ENCODE data around the gene LYVE1. TPM values are rescaled to one million over a fixed set of nuclear protein-coding genes. Genes with fewer than 3 reads are reported as not detected.
"Not testable (repeated sequence)": the region's sequence is repeated elsewhere in the genome, so short reads cannot be mapped to it uniquely, and the experiment has no call there.

The LYVE1 gene
- total RNA-seq, 6 experiments from 2014 or later: 9.3 to 60.8 (median 28.3) TPM

GRCh38 chr11:10597877-10598351, 29.4 kb upstream of the LYVE1 start:
- DNase-seq (no peak), ATAC-seq (peak; percentile 42 to 57 (median 50))
- Histone ChIP-seq H3K27me3 (no peaks in the 10 kb centered on the region), H3K36me3 (no peaks in the 10 kb centered on the region), H3K4me1 (no peaks in the 10 kb centered on the region), H3K9me3 (no peaks in the 10 kb centered on the region), H3K4me3 (no peak overlapping the region), H3K27ac (peak overlapping the region in 2 of 3 donors; percentile 7 to 17)
- intact Hi-C loops (cut with DNase I): no loop called here
- 61% methylated on average over 2 of the region's 2 CpGs for WGBS (ENCODE audit: insufficient coverage, low coverage, low lambda C conversion rate, missing lambda C conversion rate)
- TF ChIP-seq POLR2A (IDR thresholded peaks at IDR 0.05) (no peak), CTCF (IDR thresholded peaks at IDR 0.05) (no peak)

DNA sequence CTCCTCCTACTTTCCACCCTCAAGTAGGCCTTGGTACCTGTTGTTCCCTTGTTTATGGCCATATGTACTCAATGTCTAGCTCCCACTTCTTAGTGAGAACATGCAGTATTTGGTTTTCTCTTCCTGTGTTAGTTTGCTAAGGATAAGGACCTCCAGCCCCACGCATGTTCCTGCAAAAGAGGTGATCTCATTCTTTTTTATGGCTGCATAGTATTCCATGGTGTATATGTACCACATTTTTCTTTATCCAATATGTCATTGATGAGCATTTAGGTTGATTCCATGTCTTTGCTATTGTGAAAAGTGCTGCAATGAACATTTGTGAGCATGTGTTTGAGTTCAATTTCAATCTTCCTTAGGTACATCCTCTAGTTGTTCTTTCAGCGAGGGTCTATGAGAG, 27.4 kb upstream of the LYVE1 start:
- H3K27me3 ChIP-seq; H3K9me3 ChIP-seq; H3K4me3 ChIP-seq; H3K36me3 ChIP-seq; ATAC-seq; H3K27ac ChIP-seq; H3K4me1 ChIP-seq; DNase-seq; intact Hi-C loops (cut with DNase I): not testable (repeated sequence)
- 86% methylated on average over 2 of the region's 2 CpGs for WGBS (ENCODE audit: insufficient coverage, low coverage, low lambda C conversion rate, missing lambda C conversion rate)

- no peak overlapping the region for H3K27ac ChIP-seq
- no peaks in the 10 kb centered on the region for H3K27me3 ChIP-seq
- no peaks in the 10 kb centered on the region for H3K9me3 ChIP-seq
- intact Hi-C loops (cut with DNase I): no loop called here
- no peaks in the 10 kb centered on the region for H3K4me1 ChIP-seq
- no peak overlapping the region for H3K4me3 ChIP-seq
- no peaks in the 10 kb centered on the region for H3K36me3 ChIP-seq
- 71% methylated on average over 3 of the region's 4 CpGs for WGBS (ENCODE audit: insufficient coverage, low coverage, low lambda C conversion rate, missing lambda C conversion rate)
- ATAC-seq (no peak), DNase-seq (no peak)
- TF ChIP-seq POLR2A (IDR thresholded peaks at IDR 0.05) (no peak), CTCF (IDR thresholded peaks at IDR 0.05) (no peak)
These were observed 25.9 kb upstream of the LYVE1 start for GRCh38 chr11:10594407-10594806.

- 38% methylated on average over 2 of the region's 2 CpGs for WGBS (ENCODE audit: insufficient coverage, low coverage, low lambda C conversion rate, missing lambda C conversion rate)
- H3K27me3 ChIP-seq: no peaks in the 10 kb centered on the region
- ATAC-seq (peak in 3 of 4 donors; percentile 47 to 72 (median 69)), DNase-seq (no peak)
- H3K27ac ChIP-seq: no peak overlapping the region
- TF ChIP-seq POLR2A (IDR thresholded peaks at IDR 0.05) (no peak), CTCF (IDR thresholded peaks at IDR 0.05) (no peak)
- H3K4me3 ChIP-seq: no peak overlapping the region
- no peaks in the 10 kb centered on the region for H3K9me3 ChIP-seq
- no peaks in the 10 kb centered on the region for H3K4me1 ChIP-seq
- no peaks in the 10 kb centered on the region for H3K36me3 ChIP-seq
- intact Hi-C loops (cut with DNase I): no loop called here
These were observed 23.9 kb upstream of the LYVE1 start for GRCh38 chr11:10592331-10592730.

DNA sequence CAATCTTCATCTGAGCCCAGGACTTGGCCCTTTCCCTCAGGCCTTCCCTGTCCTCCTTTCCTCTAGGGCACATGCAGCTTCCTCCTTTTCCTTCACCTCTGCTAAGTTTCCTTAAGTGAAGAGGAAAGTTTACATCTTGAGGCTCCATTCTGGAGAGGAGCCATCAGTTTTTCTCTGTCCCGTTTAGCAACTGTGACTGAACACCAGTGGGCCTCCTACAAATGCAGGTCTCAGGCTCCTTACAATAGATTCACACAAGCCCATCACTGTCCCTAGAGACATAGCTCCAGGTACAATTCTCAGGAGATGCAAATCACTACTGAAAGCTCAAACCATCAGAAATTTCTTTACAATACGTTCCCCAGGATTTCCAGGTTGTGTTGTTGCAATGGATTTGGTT, 23.3 kb upstream of the LYVE1 start:
- TF ChIP-seq CTCF (IDR thresholded peaks at IDR 0.05): no peak
- TF ChIP-seq POLR2A (IDR thresholded peaks at IDR 0.05): no peak
- Histone ChIP-seq H3K4me3 (no peak overlapping the region), H3K4me1 (no peaks in the 10 kb centered on the region), H3K27ac (no peak overlapping the region), H3K36me3 (no peaks in the 10 kb centered on the region), H3K9me3 (no peaks in the 10 kb centered on the region), H3K27me3 (no peaks in the 10 kb centered on the region)
- no peak for DNase-seq
- intact Hi-C loops (cut with DNase I): no loop called here
- 35% methylated on average over 2 of the region's 2 CpGs for WGBS (ENCODE audit: insufficient coverage, low coverage, low lambda C conversion rate, missing lambda C conversion rate)
- ATAC-seq: no peak
